Natural killer cell (primary cell): ENCODE results near the gene IL4R. TPM values are rescaled to one million over a fixed set of nuclear protein-coding genes. Genes with fewer than 3 reads are reported as not detected.
A peak's percentile ranks its signal among the peaks of the same experiment; 100 is the strongest.

Experiments
- ATAC-seq, 3 donors: fragments of 150-1000 bp in 2 of 3; fragments of 200-7000 bp in 1 of 3; cut with Tn5 transposase; 1 replicate in 1 of 3; 2 replicates in 2 of 3; pipeline ENCODE4 v1.10.0; 2021; ENCODE audit warnings: mild to moderate bottlenecking in 2 of 3, moderate library complexity in 2 of 3
- DNase-seq, 2 donors: peaks; one replicate each; pipeline versions ENCODE4 v3.0.0 to v3.0.0-alpha.2; 2013 to 2021; ENCODE audit warnings: mixed read lengths in 1 of 2
- H3K27ac ChIP-seq: one replicate; pipeline ENCODE4 v1.5.1; 2013; ENCODE audit warnings: mild to moderate bottlenecking, low read length
- H3K27me3 ChIP-seq: one replicate; pipeline ENCODE4 v1.6.1; 2013; ENCODE audit warnings: low read length; ENCODE audit not compliant: control insufficient read depth, insufficient read depth
- H3K36me3 ChIP-seq: one replicate; pipeline ENCODE4 v1.6.1; 2013; ENCODE audit warnings: low read length; ENCODE audit not compliant: control insufficient read depth, insufficient read depth
- H3K4me1 ChIP-seq: one replicate; pipeline ENCODE4 v1.6.1; 2013; ENCODE audit warnings: low read length; ENCODE audit not compliant: control insufficient read depth, insufficient read depth
- H3K4me3 ChIP-seq: one replicate; pipeline ENCODE4 v1.5.1; 2013; ENCODE audit warnings: low read length
- H3K9me3 ChIP-seq: one replicate; pipeline ENCODE4 v1.6.1; 2013; ENCODE audit warnings: low read length; ENCODE audit not compliant: control insufficient read depth, insufficient read depth
- H3K27ac Mint-ChIP-seq, 2 donors: one replicate each; pipeline ENCODE4 v1.8.0; 2022; ENCODE audit warnings: mild to moderate bottlenecking in 2 of 2, mixed read lengths in 2 of 2, moderate library complexity in 1 of 2
- H3K27me3 Mint-ChIP-seq, 2 donors: one replicate each; pipeline ENCODE4 v1.8.0; 2022; ENCODE audit warnings: low read depth in 2 of 2, mixed read lengths in 2 of 2
- H3K36me3 Mint-ChIP-seq: one replicate; pipeline ENCODE4 v1.8.0; 2022; ENCODE audit warnings: mixed read lengths
- H3K4me1 Mint-ChIP-seq, 2 donors: one replicate each; pipeline ENCODE4 v1.8.0; 2022; ENCODE audit warnings: mixed read lengths in 2 of 2
- H3K4me3 Mint-ChIP-seq: one replicate; pipeline ENCODE4 v1.8.0; 2022; ENCODE audit warnings: mild to moderate bottlenecking, moderate library complexity, mixed read lengths
- H3K9me3 Mint-ChIP-seq, 2 donors: one replicate each; pipeline ENCODE4 v1.8.0; 2022; ENCODE audit warnings: mixed read lengths in 2 of 2
- CTCF ChIP-seq: fragments of 200-600 bp; IDR thresholded peaks from one replicate; pipeline ENCODE4 v1.8.0; 2022; ENCODE audit warnings: antibody characterized with exemption
- WGBS: methylation state at CpG from one replicate; pipeline ENCODE4 v1.1.7; 2013; ENCODE audit warnings: missing lambda C conversion rate; ENCODE audit not compliant: insufficient coverage; 5-methylcytosine and 5-hydroxymethylcytosine counted together
- intact Hi-C: fragments of 100-400 bp; cut with micrococcal nuclease; formaldehyde crosslinking; loops from one replicate; pipeline ENCODE4 v1.14.2; 2022
- total RNA-seq, 4 donors: library from RNA; stranded (reverse); fragments of 120-200 nt in 1 of 4; gene quantifications; one replicate each; pipeline versions ENCODE4 v1.2.3 to v1.2.4, GENCODE V29; 2013 to 2022

Gene IL4R
- total RNA-seq, 3 donors from 2014 or later (not counting 1 experiment from before 2014, with no cell fraction given) = 70.2 to 87.2 (median 86.0) TPM

GRCh38 chr16:27378871-27379481 is 65.2 kb downstream of the IL4R start:
- H3K4me1 Mint-ChIP-seq = peaks cover 13 to 18% of the 10 kb centered on the region in 2 donors
- H3K27ac ChIP-seq = no peak overlapping the region

GRCh38 chr16:27379919-27380318 is 66.1 kb downstream of the IL4R start:
- Histone ChIP-seq H3K36me3 (no peaks in the 10 kb centered on the region), H3K4me3 (no peak overlapping the region), H3K4me1 (peaks cover 73% of the 10 kb centered on the region), H3K27ac (no peak overlapping the region), H3K27me3 (no peaks in the 10 kb centered on the region), H3K9me3 (no peaks in the 10 kb centered on the region)
- TF ChIP-seq CTCF = no peak
- 92% methylated on average over 9 of the region's 9 CpGs for WGBS
- DNase-seq (no peak), ATAC-seq (no peak)
- Mint-ChIP-seq H3K27ac (no peak overlapping the region), H3K4me3 (no peak overlapping the region), H3K27me3 (peaks cover 0 to 2% of the 10 kb centered on the region in 2 donors), H3K4me1 (peaks cover 22 to 26% of the 10 kb centered on the region in 2 donors), H3K9me3 (peaks cover 2 to 6% of the 10 kb centered on the region in 2 donors), H3K36me3 (peaks cover 9% of the 10 kb centered on the region)
- intact Hi-C loops = no loop called here

More at GRCh38 chr16:27378871-27379481, 65.2 kb downstream of the IL4R start:
- H3K27me3 Mint-ChIP-seq = no peaks in the 10 kb centered on the region
- no peak for ATAC-seq
- H3K4me3 Mint-ChIP-seq = no peak overlapping the region
- H3K27ac Mint-ChIP-seq = no peak overlapping the region
- H3K9me3 Mint-ChIP-seq = peaks cover under 1% of the 10 kb centered on the region in 2 donors
- WGBS = 59% methylated on average over 10 of the region's 11 CpGs
- Histone ChIP-seq H3K4me1 (peaks cover 73% of the 10 kb centered on the region), H3K27me3 (no peaks in the 10 kb centered on the region), H3K4me3 (no peak overlapping the region), H3K36me3 (no peaks in the 10 kb centered on the region), H3K9me3 (no peaks in the 10 kb centered on the region)
- H3K36me3 Mint-ChIP-seq = peaks cover 2% of the 10 kb centered on the region
- no peak for TF ChIP-seq CTCF
- peak in 1 of 2 donors; percentile 33 for DNase-seq
- intact Hi-C loops = no loop called here

GRCh38 chr16:27381236-27381635 is 67.5 kb downstream of the IL4R start:
- no peak overlapping the region for H3K27ac ChIP-seq
- H3K27ac Mint-ChIP-seq = no peak overlapping the region
- H3K4me3 ChIP-seq = no peak overlapping the region
- H3K9me3 Mint-ChIP-seq = peaks cover 2 to 6% of the 10 kb centered on the region in 2 donors
- H3K4me3 Mint-ChIP-seq = no peak overlapping the region
- ATAC-seq (no peak), DNase-seq (no peak)
- no peaks in the 10 kb centered on the region for H3K36me3 ChIP-seq
- no peak for TF ChIP-seq CTCF
- intact Hi-C loops = no loop called here
- no peaks in the 10 kb centered on the region for H3K27me3 ChIP-seq
- peaks cover 72% of the 10 kb centered on the region for H3K4me1 ChIP-seq
- H3K4me1 Mint-ChIP-seq = peaks cover 22 to 26% of the 10 kb centered on the region in 2 donors
- H3K9me3 ChIP-seq = no peaks in the 10 kb centered on the region
- H3K36me3 Mint-ChIP-seq = peaks cover 9% of the 10 kb centered on the region
- peaks cover 0 to 2% of the 10 kb centered on the region in 2 donors for H3K27me3 Mint-ChIP-seq
